Astrocyte (in vitro differentiated cells and primary cell): Measurements from ENCODE around the gene KLHL33.

Experiments used
- CTCF ChIP-seq: IDR thresholded peaks from 2 replicates; pipeline ENCODE4 v1.5.1; 2011; ENCODE audit warnings: low read depth, mild to moderate bottlenecking, inconsistent platforms, low read length, moderate library complexity; ENCODE audit not compliant: insufficient read depth
- EZH2 ChIP-seq: IDR thresholded peaks from 2 replicates; pipeline ENCODE4 v1.6.1; 2012; ENCODE audit warnings: mild to moderate bottlenecking, low read length, inconsistent platforms; ENCODE audit not compliant: insufficient read depth

GRCh38 chr14:20472536-20473169 is 36.7 kb upstream of the KLHL33 start:
- no peak for TF ChIP-seq CTCF
- no peak for TF ChIP-seq EZH2
